MCF 10A (cell line): ENCODE results near the gene PPP3CA. TPM values are rescaled to one million over a fixed set of nuclear protein-coding genes. Genes with fewer than 3 reads are reported as not detected.
A peak's percentile ranks its signal among the peaks of the same experiment; 100 is the strongest.

Experiments
- BruUV-seq: library from RNA; stranded (reverse); fragments of 400-500 nt; replicated peaks from 2 replicates; lab custom pipeline; 2021; lab: Mats Ljungman, UMichigan
- CTCF ChIA-PET: fragments of 300-600 bp; sonication (Branson Sonifier 250); formaldehyde crosslinking; extraction: SDS; loops from one replicate; lab custom pipeline; 2021; ENCODE audit warnings: antibody characterized with exemption, inconsistent platforms; lab: Yijun Ruan, JAX
- POLR2A ChIA-PET: fragments of 300-600, 350-650 bp; sonication (Branson Sonifier 250); formaldehyde crosslinking; extraction: SDS; loops from one replicate; lab custom pipeline; 2020; ENCODE audit warnings: antibody characterized with exemption, inconsistent platforms; lab: Yijun Ruan, JAX
- DNase-seq: peaks from one replicate; pipeline ENCODE4 v3.0.0-alpha.2; 2018; ENCODE audit not compliant: unreplicated experiment
- H3K27ac Mint-ChIP-seq: one replicate; pipeline ENCODE4 v1.8.0; 2022; ENCODE audit warnings: mild to moderate bottlenecking, low read depth, mixed read lengths; ENCODE audit not compliant: unreplicated experiment
- H3K27me3 Mint-ChIP-seq: one replicate; pipeline ENCODE4 v1.8.0; 2022; ENCODE audit warnings: mixed read lengths; ENCODE audit not compliant: insufficient read depth, unreplicated experiment
- H3K36me3 Mint-ChIP-seq: one replicate; pipeline ENCODE4 v1.8.0; 2022; ENCODE audit warnings: mild to moderate bottlenecking, moderate library complexity, mixed read lengths; ENCODE audit not compliant: insufficient read depth, unreplicated experiment
- H3K4me1 Mint-ChIP-seq: one replicate; pipeline ENCODE4 v1.8.0; 2022; ENCODE audit warnings: mixed read lengths; ENCODE audit not compliant: insufficient read depth, unreplicated experiment
- H3K4me3 Mint-ChIP-seq: one replicate; pipeline ENCODE4 v1.8.0; 2022; ENCODE audit warnings: mild to moderate bottlenecking, moderate library complexity, mixed read lengths; ENCODE audit not compliant: unreplicated experiment
- H3K9me3 Mint-ChIP-seq: one replicate; pipeline ENCODE4 v1.8.0; 2022; ENCODE audit warnings: mixed read lengths; ENCODE audit not compliant: unreplicated experiment
- CTCF ChIP-seq: fragments of 200-600 bp; IDR thresholded peaks from one replicate; pipeline ENCODE4 v1.8.0; 2022; ENCODE audit warnings: antibody characterized with exemption, mild to moderate bottlenecking; ENCODE audit not compliant: unreplicated experiment
- intact Hi-C: fragments of 100-400 bp; cut with micrococcal nuclease; formaldehyde crosslinking; loops from 2 replicates; pipeline ENCODE4 v1.14.1; 2022
- total RNA-seq: library from RNA; stranded (reverse); gene quantifications from 2 replicates; pipeline ENCODE4 v1.2.3, GENCODE V29; 2022

The PPP3CA gene
- total RNA-seq, 1 experiment from 2014 or later, result 73.0 TPM

GRCh38 chr4:101232074-101232776, 115.1 kb downstream of the PPP3CA start:
- H3K4me3 Mint-ChIP-seq, result no peak overlapping the region
- H3K27me3 Mint-ChIP-seq, result no peaks in the 10 kb centered on the region
- intact Hi-C loops, result loop anchor here (5.0 to 10.0 kb wide), 2 partner anchors 73 to 115 kb away; partner anchors contain the start of gene PPP3CA
- no peak for TF ChIP-seq CTCF
- no TSS peak for BruUV-seq
- peaks cover 4% of the 10 kb centered on the region for H3K36me3 Mint-ChIP-seq
- peak; percentile 83 for DNase-seq
- ChIA-PET POLR2A (interaction anchor here (0.7 to 5.9 kb wide), 12 partner anchors 9 to 393 kb away, joined by 3 to 36 read pairs (median 3); partner anchors contain the start of gene PPP3CA), CTCF (interaction anchor here (0.7 to 1.1 kb wide), 3 partner anchors 20 to 689 kb away, joined by 3 to 4 read pairs (median 3); no protein-coding TSS in a partner anchor)
- H3K4me1 Mint-ChIP-seq, result peaks cover 37% of the 10 kb centered on the region
- no peaks in the 10 kb centered on the region for H3K9me3 Mint-ChIP-seq
- peak overlapping the region; percentile 60 for H3K27ac Mint-ChIP-seq

- Mint-ChIP-seq H3K4me3 (no peak overlapping the region), H3K36me3 (peaks cover 4% of the 10 kb centered on the region), H3K27ac (no peak overlapping the region), H3K27me3 (no peaks in the 10 kb centered on the region), H3K9me3 (no peaks in the 10 kb centered on the region), H3K4me1 (peaks cover 33% of the 10 kb centered on the region)
- no TSS peak for BruUV-seq
- TF ChIP-seq CTCF, result no peak
- intact Hi-C loops, result loop anchor here (5.0 to 10.0 kb wide), 2 partner anchors 74 to 116 kb away; partner anchors contain the start of gene PPP3CA
- CTCF ChIA-PET, result interaction anchor here (0.7 kb wide), 1 partner anchor 811 kb away, joined by 3 read pairs; no protein-coding TSS in a partner anchor
- POLR2A ChIA-PET, result interaction anchor here (1.1 to 5.9 kb wide), 6 partner anchors 27 to 117 kb away, joined by 3 to 36 read pairs (median 7); partner anchors contain the start of gene PPP3CA
- no peak for DNase-seq
Measured at GRCh38 chr4:101230801-101231426, 116.4 kb downstream of the PPP3CA start.

- no peaks in the 10 kb centered on the region for H3K36me3 Mint-ChIP-seq
- no TSS peak for BruUV-seq
- CTCF ChIA-PET, result no interaction called here
- H3K9me3 Mint-ChIP-seq, result no peaks in the 10 kb centered on the region
- no peak for TF ChIP-seq CTCF
- H3K27me3 Mint-ChIP-seq, result no peaks in the 10 kb centered on the region
- POLR2A ChIA-PET, result interaction anchor here (0.7 to 0.9 kb wide), 2 partner anchors 34 to 767 kb away, joined by 3 to 5 read pairs; no protein-coding TSS in a partner anchor
- H3K27ac Mint-ChIP-seq, result peak overlapping the region; percentile 36
- no peak overlapping the region for H3K4me3 Mint-ChIP-seq
- intact Hi-C loops, result no loop called here
- peaks cover 31% of the 10 kb centered on the region for H3K4me1 Mint-ChIP-seq
- no peak for DNase-seq
Measured at GRCh38 chr4:101229116-101229515, 118.2 kb downstream of the PPP3CA start.

GRCh38 chr4:101227715-101228114, 119.6 kb downstream of the PPP3CA start:
- DNase-seq, result no peak
- no peak for TF ChIP-seq CTCF
- no peaks in the 10 kb centered on the region for H3K9me3 Mint-ChIP-seq
- H3K27me3 Mint-ChIP-seq, result no peaks in the 10 kb centered on the region
- ChIA-PET POLR2A (interaction anchor here (1.2 kb wide), 1 partner anchor 9 kb away, joined by 3 read pairs; no protein-coding TSS in a partner anchor), CTCF (interaction anchor here (0.6 kb wide), 1 partner anchor 1014 kb away, joined by 3 read pairs; no protein-coding TSS in a partner anchor)
- H3K36me3 Mint-ChIP-seq, result no peaks in the 10 kb centered on the region
- no TSS peak for BruUV-seq
- H3K4me1 Mint-ChIP-seq, result peaks cover 38% of the 10 kb centered on the region
- intact Hi-C loops, result no loop called here
- no peak overlapping the region for H3K27ac Mint-ChIP-seq
- H3K4me3 Mint-ChIP-seq, result no peak overlapping the region
